ENCODE data around the gene ODF2.
"Not testable (repeated sequence)": the region's sequence is repeated elsewhere in the genome, so short reads cannot be mapped to it uniquely, and the experiment has no call there.

The ODF2 gene

DNA sequence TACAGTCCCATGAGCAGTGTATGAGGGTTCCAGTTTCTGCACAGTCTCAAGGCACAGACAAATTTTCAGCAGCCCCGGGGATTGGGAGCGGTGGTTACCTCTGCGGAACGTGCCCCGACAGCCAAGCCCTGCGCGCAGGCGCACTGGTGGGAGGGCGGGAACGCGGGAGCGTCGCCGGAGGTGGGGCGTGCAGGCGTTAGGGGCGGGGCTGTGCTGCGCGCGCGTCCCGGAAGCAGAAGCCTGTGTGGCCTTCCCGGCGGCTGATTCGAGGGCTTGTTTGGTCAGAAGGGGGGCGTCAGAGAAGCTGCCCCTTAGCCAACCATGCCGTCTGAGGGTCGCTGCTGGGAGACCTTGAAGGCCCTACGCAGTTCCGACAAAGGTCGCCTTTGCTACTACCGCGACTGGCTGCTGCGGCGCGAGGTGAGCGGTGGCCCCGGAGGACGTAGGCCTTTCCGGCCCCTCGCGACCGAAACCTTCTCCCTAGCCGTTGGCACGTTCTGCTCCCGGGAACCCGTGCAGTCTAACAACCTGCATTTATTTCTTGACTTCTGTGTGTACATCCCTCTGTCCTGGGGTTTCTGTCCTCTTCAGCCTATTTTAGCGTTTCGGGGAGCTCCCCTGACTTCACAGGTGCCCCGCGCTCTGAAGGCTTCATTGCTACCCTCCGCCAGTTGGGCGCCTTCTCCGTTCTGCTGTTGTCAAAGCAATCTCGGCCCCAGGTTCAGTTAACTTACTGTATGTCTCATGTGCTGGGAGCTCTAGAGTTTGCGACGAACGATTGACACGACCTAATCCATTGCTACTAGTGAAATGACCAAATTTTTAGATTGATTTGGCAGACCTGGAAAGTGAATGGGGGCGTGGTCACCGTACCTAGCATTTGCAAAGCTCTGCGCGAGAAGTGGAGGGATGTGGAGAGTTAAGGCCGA, 48.9 kb downstream of the ODF2 start, which contains the start of gene GLE1:
Gene GLE1 (plus strand): TSS at position 235 of the 929 bp plus-strand sequence. CDS start 87 bp downstream, at position 322.
- peak; percentile 84 for TF ChIP-seq POLR2A (IDR thresholded peaks at IDR 0.05; ENCODE audit: low read depth, low read length)
- peak; percentile 27 for FAIRE-seq
- DNase-seq (ENCODE audit: insufficient read length, low spot score), result peak; percentile 99

DNA sequence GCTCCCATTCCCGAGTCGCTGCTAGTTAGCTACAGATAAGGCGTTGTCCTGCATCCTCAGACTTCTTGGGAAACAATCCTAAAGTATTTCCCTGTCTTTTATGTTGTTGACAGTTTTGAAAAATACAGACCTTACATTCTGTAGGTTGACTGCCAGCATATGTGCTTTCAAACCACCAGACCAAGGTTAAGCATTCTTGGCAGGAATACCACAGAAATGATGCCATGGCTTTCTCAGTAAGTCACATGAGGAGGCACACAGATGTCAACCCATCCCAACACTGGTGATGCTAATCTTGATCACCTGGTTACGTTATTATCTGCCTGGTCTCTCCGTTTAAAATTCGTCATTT, 49.6 kb downstream of the ODF2 start:
- DNase-seq (ENCODE audit: insufficient read length, low spot score) (no peak), FAIRE-seq (no peak)
- TF ChIP-seq POLR2A (IDR thresholded peaks at IDR 0.05; ENCODE audit: low read depth, low read length), result no peak

DNA sequence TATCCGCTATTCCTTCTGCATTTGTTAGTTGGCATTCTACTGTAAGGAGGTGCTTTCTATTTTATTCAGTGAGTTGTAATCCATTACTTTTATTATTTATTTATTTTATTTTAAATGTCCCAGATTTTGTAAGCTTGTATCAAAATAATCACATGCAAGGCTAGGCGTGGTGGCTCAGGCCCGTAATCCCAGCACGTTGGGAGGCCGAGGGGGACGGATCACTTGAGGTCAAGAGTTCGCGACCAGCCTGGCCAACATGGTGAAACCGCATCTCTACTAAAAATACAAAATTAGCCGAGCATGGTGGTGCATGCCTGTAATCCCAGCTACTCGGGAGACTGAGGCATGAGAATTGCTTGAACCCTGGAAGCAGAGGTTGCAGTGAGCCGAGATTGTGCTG, 50.1 kb downstream of the ODF2 start:
- not testable (repeated sequence) for DNase-seq (ENCODE audit: insufficient read length, low spot score); FAIRE-seq

- no peak for TF ChIP-seq POLR2A (IDR thresholded peaks at IDR 0.05; ENCODE audit: low read depth, low read length)
- no peak for DNase-seq (ENCODE audit: insufficient read length, low spot score)
- FAIRE-seq, result no peak
Observed at GRCh38 chr9:128512820-128513219, 57.0 kb downstream of the ODF2 start.

- no peak for TF ChIP-seq POLR2A (IDR thresholded peaks at IDR 0.05; ENCODE audit: low read depth, low read length)
- FAIRE-seq, result no peak
- no peak for DNase-seq (ENCODE audit: insufficient read length, low spot score)
Observed at GRCh38 chr9:128521956-128522355, 66.2 kb downstream of the ODF2 start.

DNA sequence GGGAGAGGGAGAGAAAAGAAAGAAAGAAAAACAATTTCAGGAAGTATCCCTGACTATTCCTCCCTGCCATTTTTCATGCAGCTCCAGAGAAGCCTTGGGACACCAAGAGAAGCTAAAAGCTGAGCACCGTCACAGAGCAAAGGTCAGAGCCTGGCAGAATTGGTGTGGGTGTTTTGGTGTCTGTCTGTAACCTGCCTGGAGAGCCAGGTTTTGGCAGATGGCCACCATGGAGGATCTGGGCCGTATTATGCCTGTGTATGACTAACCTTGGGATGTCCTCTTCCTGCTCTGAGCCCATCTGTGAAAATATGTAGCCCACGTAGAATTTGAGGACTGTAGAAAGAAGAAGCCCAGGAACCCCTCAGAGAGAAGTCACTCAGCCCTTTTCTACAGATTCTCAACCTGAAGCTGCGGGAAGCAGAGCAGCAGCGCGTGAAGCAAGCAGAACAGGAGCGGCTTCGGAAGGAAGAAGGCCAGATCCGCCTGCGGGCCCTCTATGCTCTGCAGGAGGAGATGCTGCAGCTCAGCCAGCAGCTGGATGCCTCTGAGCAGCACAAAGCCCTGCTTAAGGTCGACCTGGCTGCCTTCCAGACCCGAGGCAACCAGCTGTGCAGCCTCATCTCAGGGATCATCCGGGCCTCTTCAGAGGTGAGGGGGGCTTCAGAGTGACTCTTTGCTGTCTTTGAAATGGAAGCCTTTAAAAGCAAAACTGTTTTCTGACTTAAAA, 67.6 kb downstream of the ODF2 start:
- no peak for FAIRE-seq
- no peak for TF ChIP-seq POLR2A (IDR thresholded peaks at IDR 0.05; ENCODE audit: low read depth, low read length)
- no peak for DNase-seq (ENCODE audit: insufficient read length, low spot score)

GRCh38 chr9:128526720-128527119, 70.9 kb downstream of the ODF2 start:
- TF ChIP-seq POLR2A (IDR thresholded peaks at IDR 0.05; ENCODE audit: low read depth, low read length), result no peak
- DNase-seq (ENCODE audit: insufficient read length, low spot score) (no peak), FAIRE-seq (no peak)

DNA sequence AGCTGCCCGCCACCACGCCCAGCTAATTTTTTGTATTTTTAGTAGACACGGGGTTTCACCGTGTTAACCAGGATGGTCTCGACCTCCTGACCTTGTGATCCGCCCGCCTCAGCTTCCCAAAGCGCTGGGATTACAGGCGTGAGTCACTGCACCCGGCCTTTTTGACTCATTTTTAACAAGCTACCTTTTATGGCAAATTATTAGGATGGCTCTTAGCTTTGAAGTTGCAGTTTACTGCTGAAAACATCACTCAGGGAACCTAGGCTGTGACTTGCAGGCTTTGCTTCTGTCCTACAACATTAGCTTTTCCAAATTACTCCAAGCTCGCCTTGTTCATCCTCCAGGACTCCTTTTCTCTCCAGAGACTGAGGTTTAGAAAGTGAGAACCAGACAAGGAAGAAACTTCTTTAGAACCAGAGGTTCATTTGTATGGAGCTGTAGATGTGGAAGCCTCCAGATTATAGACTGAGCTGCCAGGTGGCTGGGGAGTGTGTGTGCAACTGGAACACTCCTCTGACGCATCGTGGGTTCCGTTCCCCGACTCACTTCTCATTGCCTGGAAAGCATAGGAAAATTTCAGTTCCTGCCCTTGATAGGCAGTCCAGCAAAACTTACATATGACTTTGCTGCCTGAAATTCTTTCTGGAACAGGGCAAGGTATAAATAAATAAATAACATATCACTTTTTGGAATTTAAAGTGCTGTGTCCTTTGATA, 72.8 kb downstream of the ODF2 start:
- no peak for DNase-seq (ENCODE audit: insufficient read length, low spot score)
- no peak for TF ChIP-seq POLR2A (IDR thresholded peaks at IDR 0.05; ENCODE audit: low read depth, low read length)
- FAIRE-seq, result no peak

- no peak for FAIRE-seq
- no peak for TF ChIP-seq POLR2A (IDR thresholded peaks at IDR 0.05; ENCODE audit: low read depth, low read length)
Observed at GRCh38 chr9:128529191-128529590, 73.4 kb downstream of the ODF2 start.

DNA sequence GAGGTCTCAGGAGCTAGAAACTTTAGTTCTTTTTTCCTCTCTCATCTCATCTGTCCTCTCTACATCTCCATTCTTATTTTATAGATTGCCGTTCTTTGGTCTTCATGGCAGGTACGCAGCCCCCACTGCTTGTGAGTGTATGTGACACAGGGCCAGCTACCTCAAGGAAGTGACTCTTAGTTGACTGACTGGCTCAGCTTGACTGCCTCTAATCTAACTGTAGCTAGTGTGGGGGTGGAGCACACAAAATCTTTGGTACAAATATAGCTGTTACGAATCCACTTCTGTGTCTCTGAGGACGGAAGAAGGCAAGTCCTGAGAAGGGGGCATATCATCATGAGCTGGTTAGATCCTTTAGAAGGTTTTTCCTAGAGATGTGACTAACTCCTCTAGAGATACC, 76.8 kb downstream of the ODF2 start:
- FAIRE-seq (no peak), DNase-seq (ENCODE audit: insufficient read length, low spot score) (no peak)
- TF ChIP-seq POLR2A (IDR thresholded peaks at IDR 0.05; ENCODE audit: low read depth, low read length), result no peak

More at GRCh38 chr9:128529191-128529590, 73.4 kb downstream of the ODF2 start:
- no peak for DNase-seq (ENCODE audit: insufficient read length, low spot score)

- no peak for FAIRE-seq
- TF ChIP-seq POLR2A (IDR thresholded peaks at IDR 0.05; ENCODE audit: low read depth, low read length), result no peak
Observed at GRCh38 chr9:128540634-128541360, 85.0 kb downstream of the ODF2 start.

DNA sequence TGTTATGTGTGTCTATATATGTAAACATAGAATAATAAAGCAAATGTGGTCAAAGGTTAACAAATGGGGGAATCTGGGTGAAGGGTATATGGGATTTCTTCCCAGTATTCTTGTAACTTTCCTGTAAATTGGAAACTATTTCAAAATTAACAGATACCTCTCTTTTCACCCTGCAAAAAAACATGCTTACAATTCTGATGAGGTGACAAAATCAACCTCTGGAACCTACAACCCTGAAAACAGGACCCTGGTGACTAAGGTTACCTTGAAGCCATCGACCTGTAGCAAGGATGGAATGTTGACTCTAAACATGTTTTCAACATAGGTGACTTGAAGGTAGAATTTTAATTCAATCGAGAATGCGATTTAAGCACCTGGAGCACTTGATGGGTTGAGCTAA, 90.7 kb downstream of the ODF2 start:
- FAIRE-seq (no peak), DNase-seq (ENCODE audit: insufficient read length, low spot score) (no peak)
- TF ChIP-seq POLR2A (IDR thresholded peaks at IDR 0.05; ENCODE audit: low read depth, low read length), result no peak

More at GRCh38 chr9:128540634-128541360, 85.0 kb downstream of the ODF2 start:
- DNase-seq (ENCODE audit: insufficient read length, low spot score), result no peak

DNA sequence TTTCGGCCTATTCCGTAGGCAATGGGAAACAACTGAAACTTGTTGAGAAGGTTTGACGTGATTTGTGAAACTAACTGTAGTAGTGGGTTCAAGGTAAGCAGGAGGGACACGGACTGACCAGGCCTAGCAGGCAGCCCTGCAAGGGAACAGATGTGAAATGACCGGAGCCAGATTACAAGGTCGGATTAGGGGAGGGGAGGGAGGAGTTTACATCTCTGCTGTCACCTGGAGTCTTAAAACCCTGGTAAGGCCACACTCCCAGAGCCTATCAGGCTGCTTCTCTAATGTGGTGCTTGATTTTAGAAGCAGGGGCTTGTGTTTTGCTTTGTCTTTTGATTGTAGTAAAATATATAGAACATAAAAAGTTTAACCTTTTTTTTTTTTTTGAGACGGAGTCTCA, 93.1 kb downstream of the ODF2 start:
- TF ChIP-seq POLR2A (IDR thresholded peaks at IDR 0.05; ENCODE audit: low read depth, low read length), result no peak
- DNase-seq (ENCODE audit: insufficient read length, low spot score) (no peak), FAIRE-seq (no peak)

All from H54 (cell line).